T-helper 2 cell treated with Interferon-gamma antibody and Interleukin-4, amounts not matched to agents 100 ng/mL and 5 ng/mL, for 36 hours (primary cell): ENCODE data around the gene C1orf146. TPM values are rescaled to one million over a fixed set of nuclear protein-coding genes. Genes with fewer than 3 reads are reported as not detected.
"Not testable (repeated sequence)": the region's sequence is repeated elsewhere in the genome, so short reads cannot be mapped to it uniquely, and the experiment has no call there.

ENCODE experiments used
- intact Hi-C: fragments of 100-400 bp; cut with micrococcal nuclease; formaldehyde crosslinking; loops from one replicate; pipeline ENCODE4 v1.15.1; 2023
- total RNA-seq: library from RNA; stranded (reverse); gene quantifications from 2 replicates; pipeline ENCODE4 v1.2.3, GENCODE V29; 2022

The C1orf146 gene
- total RNA-seq, 1 donor from 2014 or later, result not detected

GRCh38 chr1:92273039-92273438 lies 55.3 kb downstream of the C1orf146 start:
- intact Hi-C loops, result no loop called here

- intact Hi-C loops, result no loop called here
Measured at GRCh38 chr1:92274939-92275338, 57.2 kb downstream of the C1orf146 start.

GRCh38 chr1:92276082-92276481 lies 58.4 kb downstream of the C1orf146 start:
- intact Hi-C loops, result no loop called here

- intact Hi-C loops, result no loop called here
Measured at GRCh38 chr1:92277105-92277723, 59.5 kb downstream of the C1orf146 start.

GRCh38 chr1:92279781-92280180 lies 62.1 kb downstream of the C1orf146 start:
- intact Hi-C loops, result not testable (repeated sequence)

GRCh38 chr1:92281411-92281810 lies 63.7 kb downstream of the C1orf146 start:
- intact Hi-C loops, result not testable (repeated sequence)

GRCh38 chr1:92291372-92291999 lies 73.8 kb downstream of the C1orf146 start:
- intact Hi-C loops, result loop anchor here (1.0 to 10.0 kb wide), 3 partner anchors 294 to 779 kb away; partner anchors contain the start of gene RPL5

Other genes with a start within 250 kb of the C1orf146 start
- 0.91 and 1.6 TPM in 2 replicates for gene EPHX4, start 187.9 kb upstream of the C1orf146 start, total RNA-seq
- not detected in 2 replicates for gene SETSIP, start 142.5 kb upstream of the C1orf146 start, total RNA-seq
- gene BTBD8, start 137.6 kb upstream of the C1orf146 start, total RNA-seq, result 1.5 and 1.6 TPM in 2 replicates
- 29.0 and 29.9 TPM in 2 replicates for gene GLMN, start 81.1 kb downstream of the C1orf146 start, total RNA-seq
- gene RPAP2, start 81.1 kb downstream of the C1orf146 start, total RNA-seq, result 33.6 and 38.1 TPM in 2 replicates